GM12878 (cell line): ENCODE results near the gene KLHL35. TPM values are rescaled to one million over a fixed set of nuclear protein-coding genes. Genes with fewer than 3 reads are reported as not detected.

Source experiments
- ATAC-seq: fragments of 200-7000 bp; cut with Tn5 transposase; 3 replicates; pipeline ENCODE4 v1.9.1; 2020; ENCODE audit warnings: mild to moderate bottlenecking, moderate library complexity
- BruUV-seq: library from RNA; stranded (reverse); fragments of 400-500 nt; replicated peaks from 2 replicates; lab custom pipeline; 2021; lab: Mats Ljungman, UMichigan
- CTCF ChIA-PET: fragments of 300-600 bp; sonication (Branson Sonifier 250); formaldehyde crosslinking; extraction: SDS; loops from one replicate; lab custom pipeline; 2021; ENCODE audit warnings: inconsistent platforms; lab: Yijun Ruan, JAX
- POLR2A ChIA-PET: fragments of 350-600 bp; formaldehyde crosslinking; extraction: SDS; loops from one replicate; lab custom pipeline; 2021; ENCODE audit warnings: inconsistent platforms; lab: Charles Lee
- RAD21 ChIA-PET: fragments of 300-600 bp; sonication (Branson Sonifier 250); formaldehyde crosslinking; loops from one replicate; lab custom pipeline; 2023; ENCODE audit warnings: antibody characterized with exemption; ENCODE audit not compliant: unreplicated experiment; lab: Charles Lee
- SMC1A ChIA-PET: fragments of 300-600 bp; sonication (Branson Sonifier 250); formaldehyde crosslinking; loops from one replicate; lab custom pipeline; 2023; ENCODE audit not compliant: unreplicated experiment, uncharacterized antibody; lab: Charles Lee
- DNase-seq: peaks from one replicate; pipeline ENCODE4 v3.0.0-alpha.2; 2011; ENCODE audit warnings: low read depth, low spot score
- FAIRE-seq: peaks from 3 replicates; lab custom pipeline; 2011; peaks lifted over from hg19 to GRCh38; lab: Jason Lieb, UNC
- H2AFZ ChIP-seq: 2 replicates; pipeline ENCODE4 v1.6.0; 2011; ENCODE audit warnings: low read depth, low read length, control low read depth; ENCODE audit not compliant: control insufficient read depth
- H3K27ac ChIP-seq: 2 replicates; pipeline ENCODE4 v1.5.1; 2011; ENCODE audit warnings: control low read depth; ENCODE audit not compliant: control insufficient read depth, insufficient read depth
- H3K27me3 ChIP-seq, 2 experiments: replicated peaks in 1 of 2; 2 replicates each; pipeline versions ENCODE4 v1.6.0 to v1.6.1; 2011; ENCODE audit warnings: low read length in 1 of 2; ENCODE audit not compliant: control insufficient read depth in 2 of 2, insufficient read depth in 2 of 2
- H3K36me3 ChIP-seq, 2 experiments: 2 replicates each; pipeline ENCODE4 v1.5.1; 2011; ENCODE audit warnings: low read length in 1 of 2; ENCODE audit not compliant: control insufficient read depth in 2 of 2, insufficient read depth in 2 of 2
- H3K4me1 ChIP-seq: 2 replicates; pipeline ENCODE4 v1.6.1; 2011; ENCODE audit warnings: mild to moderate bottlenecking, low read length, moderate library complexity, mixed read lengths; ENCODE audit not compliant: control insufficient read depth, insufficient read depth
- H3K4me2 ChIP-seq: 2 replicates; pipeline ENCODE4 v1.6.0; 2011; ENCODE audit warnings: control low read depth; ENCODE audit not compliant: control insufficient read depth, insufficient read depth
- H3K4me3 ChIP-seq: fragments of 200-600 bp; sonication (generic); 2 replicates; pipeline ENCODE4 v1.5.1; 2016
- H3K79me2 ChIP-seq: 2 replicates; pipeline ENCODE4 v1.6.0; 2011; ENCODE audit warnings: low read length; ENCODE audit not compliant: control insufficient read depth, insufficient read depth
- H3K9ac ChIP-seq: 2 replicates; pipeline ENCODE4 v1.8.0; 2011; ENCODE audit warnings: low read length, control low read depth, mixed read lengths; ENCODE audit not compliant: control insufficient read depth, insufficient read depth
- H3K9me3 ChIP-seq: replicated peaks from 3 replicates; pipeline ENCODE4 v1.5.1; 2011; ENCODE audit warnings: mild to moderate bottlenecking, low read length; ENCODE audit not compliant: control insufficient read depth, insufficient read depth
- H4K20me1 ChIP-seq: 2 replicates; pipeline ENCODE4 v1.6.0; 2011; ENCODE audit not compliant: control insufficient read depth, insufficient read depth
- BHLHE40 ChIP-seq, 2 experiments: fragments of 450-650 bp in 1 of 2; IDR thresholded peaks; 2 replicates each; pipeline ENCODE4 v1.6.1; 2011 to 2017; ENCODE audit warnings: low read depth in 2 of 2, borderline replicate concordance in 1 of 2, improper control_type of control experiment in 1 of 2, low read length in 1 of 2, mild to moderate bottlenecking in 1 of 2
- CBX5 ChIP-seq: sonication (generic); IDR thresholded peaks from 2 replicates; pipeline ENCODE4 v1.6.1; 2016; ENCODE audit warnings: low read depth, moderate library complexity, mild to moderate bottlenecking, inconsistent platforms
- HDGF ChIP-seq: fragments of 450-650 bp; IDR thresholded peaks from 2 replicates; pipeline ENCODE4 v1.6.1; 2016; ENCODE audit warnings: antibody characterized with exemption
- KLF5 ChIP-seq: fragments of 450-650 bp; IDR thresholded peaks from 2 replicates; pipeline ENCODE4 v1.6.1; 2014; ENCODE audit warnings: mild to moderate bottlenecking; ENCODE audit not compliant: partially characterized antibody
- NRF1 ChIP-seq: conservative IDR thresholded peaks from 2 replicates; pipeline ENCODE4 v1.6.1; 2011; ENCODE audit warnings: mild to moderate bottlenecking, low read depth, low read length, improper control_type of control experiment
- SREBF2 ChIP-seq: IDR thresholded peaks from 2 replicates; pipeline ENCODE4 v1.6.1; 2012; ENCODE audit warnings: mild to moderate bottlenecking, low read length
- TCF3 ChIP-seq: IDR thresholded peaks from 2 replicates; pipeline ENCODE4 v1.6.1; 2012; ENCODE audit warnings: low read depth, mild to moderate bottlenecking, low read length, borderline replicate concordance; ENCODE audit not compliant: insufficient read depth
- YBX1 ChIP-seq: fragments of 450-650 bp; IDR thresholded peaks from 2 replicates; pipeline ENCODE4 v1.6.1; 2016; ENCODE audit warnings: antibody characterized with exemption
- ZNF274 ChIP-seq: IDR thresholded peaks from one replicate; pipeline ENCODE4 v1.8.0; 2011; ENCODE audit not compliant: insufficient read length, insufficient read depth
- ZNF384 ChIP-seq: IDR thresholded peaks from 2 replicates; pipeline ENCODE4 v1.6.1; 2012; ENCODE audit warnings: low read depth, mild to moderate bottlenecking, low read length, improper control_type of control experiment, borderline replicate concordance
- WGBS: methylation state at CpG from one replicate; pipeline ENCODE4 v1.1.6; 2016; ENCODE audit warnings: low lambda C conversion rate; ENCODE audit not compliant: insufficient replicate concordance, insufficient coverage; ENCODE audit errors: missing lambda C conversion rate; 5-methylcytosine and 5-hydroxymethylcytosine counted together
- in situ Hi-C: fragments of 300-500 bp; cut with MboI; formaldehyde crosslinking; loops from 9 replicates; pipeline ENCODE4 v1.14.3; 2018; ENCODE audit warnings: mixed read lengths
- intact Hi-C: fragments of 100-400 bp; cut with micrococcal nuclease; formaldehyde crosslinking; loops from one replicate; pipeline ENCODE4 v1.14.2; 2022; ENCODE audit not compliant: unreplicated experiment
- polyA plus RNA-seq, 11 experiments: library from polyadenylated mRNA; depleted of rRNA in 4 of 11; unstranded in 6 of 11; stranded (reverse) in 5 of 11; fragments of >200 nt; fragmentation: Nextera tagmentation in 4 of 11; fragmentation: Illumina TruSeq in 1 of 11; extraction: Ambion mirVana in 4 of 11; extraction: Trizol in 1 of 11; gene quantifications; 1 replicate in 1 of 11; 2 replicates in 10 of 11; pipeline versions ENCODE4 v1.2.1 to v1.2.3, GENCODE V29; 2011 to 2016; ENCODE audit warnings: inconsistent platforms in 2 of 11, missing spikeins in 2 of 11, low read depth in 1 of 11
- total RNA-seq, 4 experiments: library from RNA; depleted of rRNA in 3 of 4; stranded (reverse); fragments of >200 nt in 3 of 4; fragmentation: Illumina TruSeq in 1 of 4; extraction: Trizol in 1 of 4; gene quantifications; 2 replicates each; pipeline versions ENCODE4 v1.2.1 to v1.2.3, GENCODE V29; 2013 to 2021
- TF ChIP-seq, protein P1 (sequence below): fragments of 450-650 bp; IDR thresholded peaks from 2 replicates; pipeline ENCODE4 v1.6.1; 2016; ENCODE audit warnings: mild to moderate bottlenecking, moderate library complexity, borderline replicate concordance
- TF ChIP-seq, protein P2 (sequence below): IDR thresholded peaks from 2 replicates; pipeline ENCODE4 v1.6.1; 2012; ENCODE audit warnings: low read depth, low read length, improper control_type of control experiment

KLHL35 gene
- total and polyA plus RNA-seq, 10 of the 15 experiments (the other 5 are each of a cell fraction or from before 2014, with no cell fraction given): 0.04 to 0.34 (median 0.13) TPM; not detected in 1

DNA sequence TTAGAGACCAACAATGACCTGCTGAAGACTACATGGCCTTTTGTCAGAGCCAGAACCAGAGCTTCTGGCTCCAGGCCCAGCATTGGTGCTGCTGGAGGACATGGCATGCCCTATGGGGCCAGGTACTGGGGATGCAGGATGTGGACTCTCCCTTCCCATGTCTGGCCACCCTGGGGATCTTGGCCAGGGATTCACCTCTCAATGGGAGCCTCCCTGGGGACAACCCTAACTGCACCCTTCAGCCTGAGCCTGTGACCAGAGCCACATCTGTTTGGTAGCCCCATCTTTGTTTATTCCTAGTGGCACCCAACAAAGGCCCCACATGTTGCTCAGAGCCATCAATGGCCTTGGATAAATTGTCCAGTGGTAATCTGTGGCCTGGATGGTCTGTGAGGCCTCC lies 5.8 kb downstream of the KLHL35 start (continued):
- TF ChIP-seq, protein P1, sequence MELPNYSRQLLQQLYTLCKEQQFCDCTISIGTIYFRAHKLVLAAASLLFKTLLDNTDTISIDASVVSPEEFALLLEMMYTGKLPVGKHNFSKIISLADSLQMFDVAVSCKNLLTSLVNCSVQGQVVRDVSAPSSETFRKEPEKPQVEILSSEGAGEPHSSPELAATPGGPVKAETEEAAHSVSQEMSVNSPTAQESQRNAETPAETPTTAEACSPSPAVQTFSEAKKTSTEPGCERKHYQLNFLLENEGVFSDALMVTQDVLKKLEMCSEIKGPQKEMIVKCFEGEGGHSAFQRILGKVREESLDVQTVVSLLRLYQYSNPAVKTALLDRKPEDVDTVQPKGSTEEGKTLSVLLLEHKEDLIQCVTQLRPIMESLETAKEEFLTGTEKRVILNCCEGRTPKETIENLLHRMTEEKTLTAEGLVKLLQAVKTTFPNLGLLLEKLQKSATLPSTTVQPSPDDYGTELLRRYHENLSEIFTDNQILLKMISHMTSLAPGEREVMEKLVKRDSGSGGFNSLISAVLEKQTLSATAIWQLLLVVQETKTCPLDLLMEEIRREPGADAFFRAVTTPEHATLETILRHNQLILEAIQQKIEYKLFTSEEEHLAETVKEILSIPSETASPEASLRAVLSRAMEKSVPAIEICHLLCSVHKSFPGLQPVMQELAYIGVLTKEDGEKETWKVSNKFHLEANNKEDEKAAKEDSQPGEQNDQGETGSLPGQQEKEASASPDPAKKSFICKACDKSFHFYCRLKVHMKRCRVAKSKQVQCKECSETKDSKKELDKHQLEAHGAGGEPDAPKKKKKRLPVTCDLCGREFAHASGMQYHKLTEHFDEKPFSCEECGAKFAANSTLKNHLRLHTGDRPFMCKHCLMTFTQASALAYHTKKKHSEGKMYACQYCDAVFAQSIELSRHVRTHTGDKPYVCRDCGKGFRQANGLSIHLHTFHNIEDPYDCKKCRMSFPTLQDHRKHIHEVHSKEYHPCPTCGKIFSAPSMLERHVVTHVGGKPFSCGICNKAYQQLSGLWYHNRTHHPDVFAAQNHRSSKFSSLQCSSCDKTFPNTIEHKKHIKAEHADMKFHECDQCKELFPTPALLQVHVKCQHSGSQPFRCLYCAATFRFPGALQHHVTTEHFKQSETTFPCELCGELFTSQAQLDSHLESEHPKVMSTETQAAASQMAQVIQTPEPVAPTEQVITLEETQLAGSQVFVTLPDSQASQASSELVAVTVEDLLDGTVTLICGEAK: no peak

DNA sequence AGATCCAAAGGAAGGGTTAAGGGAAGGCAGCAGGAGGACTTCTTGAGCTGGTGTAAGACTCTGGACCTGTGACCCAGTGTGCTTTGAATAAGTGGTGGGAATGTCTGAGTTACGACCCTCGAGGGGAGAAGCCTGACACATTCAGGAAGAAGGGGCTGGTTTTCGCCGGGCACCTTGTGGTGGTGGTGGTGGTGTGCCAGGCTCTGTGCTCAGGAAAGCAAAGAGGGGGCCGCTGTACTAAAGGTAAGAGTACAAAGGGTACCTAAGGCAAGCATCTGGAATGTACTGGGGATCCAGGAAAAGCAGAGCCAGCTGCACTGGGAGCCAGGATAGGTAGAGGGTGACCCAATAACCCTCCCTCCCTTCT lies 6.3 kb downstream of the KLHL35 start:
- CTCF ChIA-PET: interaction anchor here (0.6 to 0.8 kb wide), 3 partner anchors 35 to 114 kb away, joined by 3 read pairs; no protein-coding TSS in a partner anchor

More for the DNA sequence above, 6.3 kb downstream of the KLHL35 start:
- no peaks in the 10 kb centered on the region for H3K79me2 ChIP-seq
- in situ Hi-C loops (no loop called here), intact Hi-C loops (no loop called here)
- H4K20me1 ChIP-seq: no peaks in the 10 kb centered on the region
- FAIRE-seq (no peak), ATAC-seq (no peak), DNase-seq (no peak)
- BruUV-seq: no TSS peak
- H3K9ac ChIP-seq: no peak overlapping the region
- peaks cover 2 to 9% of the 10 kb centered on the region in 2 experiments for H3K27me3 ChIP-seq
- ChIA-PET POLR2A (no interaction called here), SMC1A (no interaction called here), RAD21 (no interaction called here)
- H3K4me2 ChIP-seq: no peak overlapping the region
- peaks cover 2% of the 10 kb centered on the region; the same call in 1 of the 3 replicates for H3K9me3 ChIP-seq
- H2AFZ ChIP-seq: no peak overlapping the region
- 68% methylated on average over 5 of the region's 5 CpGs for WGBS
- no peak overlapping the region for H3K27ac ChIP-seq
- peaks cover 2 to 3% of the 10 kb centered on the region in 2 experiments; a peak in 2 of 4 replicates for H3K36me3 ChIP-seq
- H3K4me1 ChIP-seq: no peaks in the 10 kb centered on the region
- no peak overlapping the region for H3K4me3 ChIP-seq
- TF ChIP-seq BHLHE40 (IDR thresholded peaks at IDR 0.05; ENCODE audit: borderline replicate concordance in 1 of 2, low read depth in 2 of 2, low read length in 1 of 2) (no peak), YBX1 (no peak), HDGF (no peak), TCF3 (no peak), SREBF2 (no peak), NRF1 (no peak), ZNF384 (no peak), CBX5 (no peak), KLF5 (no peak), ZNF274 (no peak)
- TF ChIP-seq, protein P2, sequence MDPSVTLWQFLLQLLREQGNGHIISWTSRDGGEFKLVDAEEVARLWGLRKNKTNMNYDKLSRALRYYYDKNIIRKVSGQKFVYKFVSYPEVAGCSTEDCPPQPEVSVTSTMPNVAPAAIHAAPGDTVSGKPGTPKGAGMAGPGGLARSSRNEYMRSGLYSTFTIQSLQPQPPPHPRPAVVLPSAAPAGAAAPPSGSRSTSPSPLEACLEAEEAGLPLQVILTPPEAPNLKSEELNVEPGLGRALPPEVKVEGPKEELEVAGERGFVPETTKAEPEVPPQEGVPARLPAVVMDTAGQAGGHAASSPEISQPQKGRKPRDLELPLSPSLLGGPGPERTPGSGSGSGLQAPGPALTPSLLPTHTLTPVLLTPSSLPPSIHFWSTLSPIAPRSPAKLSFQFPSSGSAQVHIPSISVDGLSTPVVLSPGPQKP: no peak
